HG03135 (cell line): ENCODE results near the gene CA4.
"Not testable (repeated sequence)": the region's sequence is repeated elsewhere in the genome, so short reads cannot be mapped to it uniquely, and the experiment has no call there.

ENCODE experiments used
- ATAC-seq: cut with Tn5 transposase; IDR thresholded peaks from one replicate; pipeline ENCODE4 v1.9.1; 2021; ENCODE audit warnings: mild to moderate bottlenecking, moderate library complexity; ENCODE audit not compliant: unreplicated experiment

CA4 gene

DNA sequence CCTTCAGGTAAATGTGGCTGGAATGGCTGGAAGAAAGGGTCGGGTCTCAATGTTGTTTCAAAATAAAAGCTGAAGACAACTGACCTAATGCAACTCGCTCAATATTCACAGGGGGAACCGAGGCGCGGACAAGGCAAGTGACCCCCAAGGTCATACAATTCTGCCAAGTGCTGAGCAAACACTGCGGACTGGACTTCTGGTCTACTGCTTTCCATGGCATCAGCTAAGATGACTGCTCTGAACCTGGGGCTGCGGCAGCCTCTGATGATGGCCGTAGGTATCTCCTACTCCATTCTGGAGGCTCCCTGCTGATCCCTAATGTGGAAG is 21.9 kb downstream of the CA4 start:
- ATAC-seq = no peak

DNA sequence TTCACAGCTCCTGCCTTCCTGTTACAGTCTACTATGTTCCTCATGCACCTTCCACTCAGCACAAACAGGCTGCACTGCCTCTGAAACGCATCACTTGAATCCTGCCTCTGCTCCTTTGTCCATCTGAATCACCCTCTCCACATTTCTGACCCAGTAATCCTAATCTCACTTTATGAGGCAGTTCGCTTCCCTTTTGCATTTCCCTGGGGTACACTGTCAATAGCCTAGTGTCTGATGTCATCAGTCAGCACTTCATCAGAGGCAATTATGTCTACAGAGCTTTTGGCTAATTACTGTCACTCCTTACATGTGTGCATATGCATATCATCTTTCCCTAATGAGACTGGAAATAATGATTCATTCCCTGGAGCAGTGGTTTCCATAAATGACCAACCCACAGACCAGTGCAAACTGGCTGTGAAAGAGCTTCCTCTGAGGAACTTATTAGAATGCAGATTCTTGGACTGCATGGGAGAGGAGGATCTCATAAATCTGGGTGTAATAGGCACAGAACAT is 23.6 kb downstream of the CA4 start:
- no peak for ATAC-seq

DNA sequence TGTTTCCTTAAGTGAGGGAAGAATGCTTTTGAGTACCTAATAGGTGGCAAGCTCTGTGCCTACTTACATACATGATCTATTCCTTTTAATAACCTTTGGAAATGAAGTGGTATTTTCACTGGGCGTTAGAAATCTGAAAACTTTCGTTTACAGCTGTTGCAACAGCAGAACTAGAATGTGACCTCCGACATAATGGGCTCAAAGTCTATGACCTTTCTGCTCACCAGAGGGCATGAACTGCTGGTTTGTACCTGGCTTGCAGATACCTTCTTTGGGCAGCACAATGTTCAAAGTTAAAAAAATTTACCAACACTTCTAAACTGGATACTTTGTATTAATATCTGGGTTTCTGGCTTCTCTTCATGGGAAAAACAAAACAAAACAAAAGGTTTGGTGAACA is 24.3 kb downstream of the CA4 start:
- no peak for ATAC-seq

DNA sequence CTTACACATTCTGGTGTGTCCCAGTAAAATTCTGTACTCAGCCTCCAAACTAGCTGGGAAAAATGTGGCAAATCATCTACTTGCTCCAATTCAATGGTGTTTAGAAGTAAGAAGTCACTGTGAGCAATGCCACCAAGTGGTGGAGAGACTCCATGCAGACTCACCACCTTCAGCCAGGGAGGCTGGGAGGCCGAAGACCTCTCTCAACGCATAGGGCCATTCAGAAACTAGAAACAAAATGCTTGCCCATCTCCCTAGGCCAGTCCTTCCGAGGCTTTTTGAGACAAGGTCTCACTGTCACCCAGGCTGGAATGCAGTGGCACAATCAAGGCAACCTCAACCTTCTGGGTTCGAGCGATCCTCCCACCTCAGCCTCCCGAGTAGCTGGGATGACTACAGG is 25.0 kb downstream of the CA4 start:
- not testable (repeated sequence) for ATAC-seq

DNA sequence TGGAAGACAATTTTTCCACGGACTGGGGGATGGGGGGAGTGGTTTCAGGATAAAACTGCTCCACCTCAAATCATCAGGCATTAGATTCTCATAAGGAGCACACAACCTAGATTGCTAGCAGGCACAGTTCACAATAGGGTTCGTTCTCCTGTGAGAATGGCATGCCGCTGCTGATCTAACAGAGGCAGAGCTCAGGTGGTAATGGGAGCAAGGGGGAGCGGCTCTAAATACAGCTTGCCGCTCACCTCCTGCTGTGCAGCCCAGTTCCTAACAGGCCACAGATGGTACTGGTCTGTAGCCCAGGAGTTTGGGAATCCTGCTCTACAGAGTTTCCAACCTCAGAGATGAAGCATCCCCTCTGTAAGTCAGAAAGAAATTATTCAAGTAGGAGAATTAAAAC is 27.0 kb downstream of the CA4 start:
- ATAC-seq = not testable (repeated sequence)

DNA sequence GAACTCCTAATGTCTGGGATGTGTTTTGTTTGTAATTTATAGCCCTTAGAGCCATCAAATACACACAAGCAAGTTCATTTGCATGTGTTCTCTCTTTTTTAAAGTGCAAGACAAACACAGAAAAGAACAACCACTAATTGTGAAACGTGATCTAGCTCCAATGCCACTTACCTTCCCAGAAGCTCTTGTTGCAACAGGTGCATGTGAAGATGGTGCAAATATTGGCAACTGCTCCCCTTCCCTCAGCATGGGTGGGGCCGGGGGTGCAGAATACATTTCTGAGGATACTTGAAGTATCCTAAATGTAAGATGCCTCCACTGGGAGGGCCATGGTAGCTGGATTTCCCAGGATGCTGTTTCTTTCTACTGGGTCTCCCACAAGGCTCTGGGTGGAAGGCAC is 28.4 kb downstream of the CA4 start:
- not testable (repeated sequence) for ATAC-seq

DNA sequence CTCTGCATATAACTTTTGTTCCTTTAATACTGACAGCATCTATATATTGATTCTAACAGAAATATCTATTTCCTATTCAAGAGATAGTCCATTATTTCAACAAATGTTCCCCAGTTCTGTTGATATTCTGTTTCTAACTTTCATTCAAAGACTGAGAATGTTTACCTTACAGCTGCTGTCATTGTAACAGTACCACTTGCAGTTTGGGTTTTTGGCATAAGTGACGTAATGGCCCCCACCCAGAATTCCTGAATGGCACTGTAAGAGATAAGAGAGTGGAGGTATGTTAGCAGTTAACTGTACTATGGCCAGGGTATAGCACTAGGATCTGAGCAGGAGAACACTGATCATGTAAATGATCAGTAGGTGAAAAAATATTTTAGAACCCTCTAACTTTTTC is 30.6 kb downstream of the CA4 start:
- not testable (repeated sequence) for ATAC-seq

DNA sequence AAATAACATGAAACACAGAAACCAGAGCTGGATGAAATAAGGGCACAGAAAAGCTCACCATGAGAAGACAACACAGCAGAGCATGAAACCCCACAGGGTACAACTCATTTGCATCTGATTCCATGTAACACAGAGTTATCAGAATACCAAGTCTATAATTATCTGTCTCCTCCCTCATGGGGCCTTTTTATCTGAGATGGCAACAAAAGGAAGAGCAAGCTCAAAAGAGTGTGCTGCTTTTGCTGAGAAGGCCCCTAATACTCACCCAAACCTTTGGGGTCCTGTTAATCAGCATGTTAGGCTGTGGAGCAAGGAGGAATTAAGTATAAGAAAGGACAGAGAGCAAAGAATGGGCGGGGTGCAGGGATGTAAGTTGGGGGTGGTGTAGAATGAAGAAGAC is 36.6 kb downstream of the CA4 start:
- ATAC-seq = not testable (repeated sequence)

DNA sequence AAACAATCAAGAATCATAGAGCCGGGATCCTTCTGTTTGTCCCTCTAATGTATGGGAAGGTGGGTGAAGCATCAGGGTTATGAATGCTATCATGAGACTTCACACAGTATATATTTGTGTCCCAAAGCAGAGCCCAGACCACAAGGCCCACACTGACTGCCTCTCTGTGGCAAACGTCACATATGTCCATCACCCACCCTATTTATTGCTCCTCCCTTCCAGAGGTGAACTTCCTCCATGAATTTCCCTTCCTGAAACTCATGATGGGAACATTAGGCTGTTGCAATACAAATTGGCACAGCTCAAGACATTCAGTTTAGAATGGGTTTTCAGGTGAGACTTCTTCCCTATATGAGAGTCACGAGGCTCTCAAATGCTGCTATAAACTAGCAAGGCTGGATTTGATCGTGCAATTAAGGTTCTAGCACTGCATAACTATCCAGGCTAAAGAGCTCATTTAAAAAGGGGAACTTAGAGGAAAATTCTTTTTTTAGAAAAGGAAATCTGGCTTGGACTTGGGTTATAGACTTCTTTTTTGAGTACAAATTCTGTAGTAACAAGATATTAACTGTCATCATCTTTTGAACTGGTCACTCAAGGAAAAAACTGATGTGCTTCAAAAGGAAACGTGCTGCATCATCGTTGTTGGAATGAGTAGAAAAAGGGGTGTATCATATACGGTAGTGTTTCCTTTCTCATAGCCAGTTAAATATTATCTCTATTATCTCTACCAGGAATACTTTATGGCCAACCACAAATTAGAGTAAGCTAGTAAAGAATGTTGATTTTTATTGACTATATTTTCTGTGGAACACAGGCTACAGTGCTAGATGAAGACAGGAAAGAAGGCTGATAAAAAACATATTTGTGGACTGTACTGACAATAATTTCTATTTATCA is 37.3 kb downstream of the CA4 start:
- ATAC-seq = not testable (repeated sequence)

DNA sequence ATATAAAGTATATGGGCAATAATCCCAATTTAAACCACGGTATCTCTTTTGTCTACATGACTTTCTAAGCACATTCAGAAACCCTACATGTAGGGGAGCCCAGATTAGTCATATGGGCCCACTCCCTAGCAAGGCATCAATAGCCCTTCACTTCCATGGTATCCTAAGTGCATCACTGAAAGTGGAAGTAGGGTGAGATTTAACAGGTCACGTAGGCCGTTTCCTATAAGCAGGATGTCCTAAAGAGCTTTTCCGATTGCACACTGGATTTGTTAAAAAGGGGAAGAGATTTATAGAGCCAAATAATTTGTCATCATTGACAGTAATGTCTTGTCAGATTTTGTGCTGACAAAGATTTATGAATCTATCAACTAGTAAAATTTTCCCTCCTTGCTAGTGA is 39.0 kb downstream of the CA4 start:
- no peak for ATAC-seq

DNA sequence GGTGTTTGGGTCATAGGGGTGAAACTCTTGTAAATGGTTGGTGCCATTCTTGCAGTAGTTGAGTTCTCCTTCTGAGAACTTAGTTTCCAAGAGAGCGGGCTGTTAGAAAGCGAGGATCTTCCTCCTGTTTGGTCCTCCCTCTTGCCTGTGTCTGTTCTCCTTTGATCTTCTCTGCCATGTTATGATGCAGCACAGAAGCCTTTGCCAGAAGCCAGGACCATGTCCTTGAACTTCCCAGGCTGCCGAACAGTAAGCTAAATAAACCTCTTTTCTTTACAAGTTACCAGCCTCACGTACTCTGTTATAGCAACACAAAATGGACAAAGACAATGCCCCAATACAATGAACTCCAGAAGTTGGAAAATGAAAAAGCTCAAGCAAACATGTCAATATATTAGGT is 40.3 kb downstream of the CA4 start:
- ATAC-seq = not testable (repeated sequence)

DNA sequence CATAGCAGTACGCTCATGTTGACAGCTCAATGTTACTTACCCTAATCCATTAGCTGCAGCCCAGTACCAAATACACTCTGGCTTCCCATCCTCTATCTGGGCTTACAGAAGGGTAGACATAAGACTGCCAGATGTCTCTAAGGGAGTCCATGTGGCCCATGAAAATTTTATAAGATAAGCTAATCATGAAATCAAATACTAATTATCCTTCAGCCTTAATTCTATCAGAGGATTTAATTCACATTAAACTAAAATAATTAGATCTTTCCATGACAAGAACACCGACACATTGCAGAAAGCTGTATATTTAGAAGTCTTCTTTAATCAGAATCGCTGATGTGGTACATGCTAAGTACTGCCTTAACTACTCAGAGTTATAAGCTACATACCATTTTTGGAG is 43.3 kb downstream of the CA4 start:
- not testable (repeated sequence) for ATAC-seq

DNA sequence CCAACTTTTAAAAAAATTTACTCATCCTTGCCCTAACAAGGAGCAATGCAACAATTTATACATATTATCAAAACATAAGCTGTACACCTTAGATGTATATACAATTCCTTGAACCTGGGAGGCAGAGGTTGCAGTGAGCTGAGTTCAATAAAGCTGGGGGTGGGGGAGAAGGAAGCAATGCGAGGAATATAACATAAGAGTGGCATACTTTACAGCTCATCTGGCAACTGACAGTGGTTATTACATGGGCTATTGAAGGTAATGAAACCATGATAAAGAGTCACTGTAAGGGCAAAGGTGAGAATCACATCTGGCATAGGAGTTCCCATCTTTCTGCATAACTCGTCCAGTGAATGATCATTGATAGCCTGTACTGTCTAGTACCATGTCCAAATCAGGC is 43.7 kb downstream of the CA4 start:
- ATAC-seq = no peak

DNA sequence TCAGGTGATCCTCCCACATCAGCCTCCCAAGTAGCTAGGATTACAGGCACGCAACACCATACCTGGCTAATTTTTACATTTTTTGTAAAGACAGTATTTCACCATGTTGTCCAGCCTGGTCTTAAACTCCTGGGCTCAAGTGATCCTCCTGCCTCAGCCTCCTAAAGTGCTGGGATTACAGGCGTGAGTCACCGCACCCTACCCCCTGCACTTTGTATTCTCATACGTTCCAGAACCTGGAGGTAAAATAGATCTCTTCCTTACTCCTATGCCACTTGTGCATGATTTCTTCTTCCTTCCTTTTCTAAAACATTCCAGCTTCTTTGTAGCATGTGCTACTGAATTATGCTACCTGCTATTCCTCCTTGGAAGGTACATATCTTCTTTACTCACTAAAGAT is 44.4 kb downstream of the CA4 start:
- ATAC-seq = not testable (repeated sequence)

DNA sequence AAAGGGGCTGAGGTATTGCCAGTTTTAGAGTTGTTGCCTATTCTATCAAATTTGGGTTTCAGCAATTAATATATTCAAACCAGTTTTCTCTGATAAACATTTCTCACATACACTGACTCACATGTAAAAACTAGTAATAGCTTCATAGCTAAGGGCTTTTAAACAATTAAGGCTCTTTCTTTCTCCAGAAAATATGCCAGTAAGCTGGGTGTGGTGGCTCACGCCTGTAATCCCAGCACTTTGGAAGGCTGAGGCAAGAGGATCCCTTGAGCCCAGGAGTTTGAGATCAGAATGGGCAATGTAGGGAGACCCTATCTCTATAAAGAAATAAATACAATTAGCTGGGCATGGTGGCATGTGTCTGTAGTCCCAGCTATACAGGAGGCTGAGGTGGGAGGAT is 48.9 kb downstream of the CA4 start:
- not testable (repeated sequence) for ATAC-seq

DNA sequence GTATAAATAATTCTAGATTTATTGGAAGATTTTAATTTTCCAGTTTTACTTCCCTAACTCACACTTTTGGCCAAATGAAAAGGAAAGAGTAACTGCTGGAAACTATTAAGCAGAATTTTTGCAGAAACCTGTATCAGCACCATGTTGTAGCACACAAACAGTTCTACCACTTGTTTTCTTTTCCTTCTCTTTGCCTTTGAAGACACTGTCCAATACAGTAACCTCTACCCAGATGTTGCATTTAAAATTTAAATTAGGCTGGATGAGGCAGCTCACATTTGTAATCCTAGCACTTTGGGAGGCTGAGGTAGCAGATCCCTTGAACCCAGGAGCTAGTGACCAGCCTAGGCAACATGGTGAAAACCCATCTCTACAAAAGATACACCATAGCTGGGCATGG is 56.0 kb downstream of the CA4 start:
- ATAC-seq = not testable (repeated sequence)

DNA sequence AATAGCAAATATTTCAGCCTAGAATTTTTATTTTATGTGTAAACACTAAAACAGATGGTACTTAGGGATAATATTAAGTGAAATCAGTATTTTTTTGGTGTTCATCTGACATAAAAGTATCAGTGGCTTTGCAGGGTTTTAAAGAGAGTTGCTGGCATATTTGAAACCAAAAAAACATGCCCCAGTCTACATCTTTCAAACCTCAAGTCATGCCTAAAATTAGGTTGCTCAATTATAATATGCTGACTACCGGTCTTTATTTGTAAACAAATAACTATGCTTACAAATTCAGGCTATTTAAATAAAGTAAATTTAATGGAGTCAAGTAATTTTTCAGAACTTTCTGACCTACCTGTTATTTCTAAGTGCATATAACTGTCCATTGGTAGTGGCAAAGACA is 58.5 kb downstream of the CA4 start:
- ATAC-seq = not testable (repeated sequence)
